HT1080 (cell line): Measurements from ENCODE around the gene ECSIT. TPM values are rescaled to one million over a fixed set of nuclear protein-coding genes. Genes with fewer than 3 reads are reported as not detected.
"Not testable (repeated sequence)": the region's sequence is repeated elsewhere in the genome, so short reads cannot be mapped to it uniquely, and the experiment has no call there.

ENCODE experiments used
- DNase-seq: peaks from one replicate; pipeline ENCODE4 v3.0.0-alpha.2; 2015; ENCODE audit warnings: low read depth
- polyA plus RNA-seq, 2 experiments: library from polyadenylated mRNA; depleted of rRNA; stranded (reverse); fragments of >200 nt; gene quantifications; 2 replicates each; pipeline ENCODE4 v1.2.3, GENCODE V29; 2015
- total RNA-seq: library from RNA; depleted of rRNA; stranded (reverse); fragments of >200 nt; shearing (Covaris generic); gene quantifications from 2 replicates; pipeline ENCODE4 v1.2.3, GENCODE V29; 2014; rRNA removed

The ECSIT gene
- 74.5 and 78.8 TPM in 2 replicates for total RNA-seq
- 49.9 and 61.3 TPM in 2 replicates for polyA plus RNA-seq (2015; cell fraction: cytosol; rRNA removed)
- polyA plus RNA-seq (2015; cell fraction: nucleus; rRNA removed): 45.3 and 48.3 TPM in 2 replicates

- DNase-seq: peak; percentile 100
Measured at GRCh38 chr19:11528551-11529341, at the start of gene ECSIT. Gene ECSIT, minus strand, starts transcription at chr19:11529134. Its CDS starts 9,964 bp downstream, at chr19:11519170.

GRCh38 chr19:11577451-11578257 lies 48.7 kb upstream of the ECSIT start, which contains the start of gene ACP5:
Gene ACP5, minus strand, starts transcription at chr19:11577645. Its CDS starts 328 bp downstream, at chr19:11577317.
- DNase-seq: no peak

GRCh38 chr19:11576227-11576626 lies 47.3 kb upstream of the ECSIT start:
- no peak for DNase-seq

GRCh38 chr19:11574689-11575088 lies 45.8 kb upstream of the ECSIT start:
- DNase-seq: no peak

- not testable (repeated sequence) for DNase-seq
Measured at GRCh38 chr19:11573763-11574162, 44.8 kb upstream of the ECSIT start.

GRCh38 chr19:11573354-11573753 lies 44.4 kb upstream of the ECSIT start:
- DNase-seq: not testable (repeated sequence)

- DNase-seq: no peak
Measured at GRCh38 chr19:11570039-11570462, 41.1 kb upstream of the ECSIT start.

GRCh38 chr19:11566164-11566563 lies 37.2 kb upstream of the ECSIT start:
- no peak for DNase-seq

GRCh38 chr19:11565649-11565980 lies 36.7 kb upstream of the ECSIT start:
- not testable (repeated sequence) for DNase-seq

GRCh38 chr19:11564082-11564807 lies 35.3 kb upstream of the ECSIT start:
- not testable (repeated sequence) for DNase-seq

GRCh38 chr19:11563532-11563931 lies 34.6 kb upstream of the ECSIT start:
- no peak for DNase-seq

GRCh38 chr19:11560404-11561051 lies 31.6 kb upstream of the ECSIT start:
- peak; percentile 63 for DNase-seq

GRCh38 chr19:11558881-11559828 lies 30.2 kb upstream of the ECSIT start, which contains the start of gene ELOF1:
Gene ELOF1, minus strand, starts transcription at chr19:11559230. Its CDS starts 4,883 bp downstream, at chr19:11554347.
- DNase-seq: peak; percentile 96

GRCh38 chr19:11556634-11557420 lies 27.9 kb upstream of the ECSIT start:
- no peak for DNase-seq

- no peak for DNase-seq
Measured at GRCh38 chr19:11555246-11555645, 26.3 kb upstream of the ECSIT start.

- DNase-seq: no peak
Measured at GRCh38 chr19:11554160-11554559, 25.2 kb upstream of the ECSIT start.

- DNase-seq: no peak
Measured at GRCh38 chr19:11552666-11553372, 23.9 kb upstream of the ECSIT start.

- no peak for DNase-seq
Measured at GRCh38 chr19:11551603-11552235, 22.8 kb upstream of the ECSIT start.
